NCI-H146 (cell line): ENCODE measurements around the gene HOMEZ.
A peak's percentile ranks its signal among the peaks of the same experiment; 100 is the strongest.
"Not testable (repeated sequence)": the region's sequence is repeated elsewhere in the genome, so short reads cannot be mapped to it uniquely, and the experiment has no call there.

Experiments used
- DNase-seq: peaks from one replicate; lab custom pipeline; 2025; lab: John Stamatoyannopoulos, UW

The HOMEZ gene

GRCh38 chr14:23286020-23286901 lies at the start of gene HOMEZ:
Gene HOMEZ (minus strand): TSS chr14:23286132. CDS start chr14:23285952, 180 bp downstream.
- DNase-seq, result peak; percentile 97

GRCh38 chr14:23335623-23336022 lies 49.7 kb upstream of the HOMEZ start:
- no peak for DNase-seq

GRCh38 chr14:23327947-23328744 lies 42.2 kb upstream of the HOMEZ start:
- peak; percentile 69 for DNase-seq

- no peak for DNase-seq
Observed at GRCh38 chr14:23326491-23327332, 40.8 kb upstream of the HOMEZ start.

GRCh38 chr14:23325746-23326145 lies 39.8 kb upstream of the HOMEZ start:
- DNase-seq, result not testable (repeated sequence)

GRCh38 chr14:23324993-23325392 lies 39.1 kb upstream of the HOMEZ start:
- no peak for DNase-seq

- DNase-seq, result no peak
Observed at GRCh38 chr14:23324455-23324846, 38.5 kb upstream of the HOMEZ start.

GRCh38 chr14:23323838-23324454 lies 38.0 kb upstream of the HOMEZ start:
- DNase-seq, result no peak

- DNase-seq, result no peak
Observed at GRCh38 chr14:23322568-23323517, 36.9 kb upstream of the HOMEZ start.

GRCh38 chr14:23321572-23322547 lies 35.9 kb upstream of the HOMEZ start:
- DNase-seq, result peak; percentile 57

GRCh38 chr14:23320584-23321571 lies 34.9 kb upstream of the HOMEZ start, which contains the start of gene PABPN1:
Gene PABPN1 (plus strand): TSS chr14:23321457. CDS start chr14:23321470, 13 bp downstream.
- DNase-seq, result peak; percentile 100

GRCh38 chr14:23319746-23320583 lies 34.0 kb upstream of the HOMEZ start:
- no peak for DNase-seq

GRCh38 chr14:23316300-23316699 lies 30.4 kb upstream of the HOMEZ start:
- no peak for DNase-seq

GRCh38 chr14:23310546-23310945 lies 24.6 kb upstream of the HOMEZ start:
- no peak for DNase-seq

- DNase-seq, result no peak
Observed at GRCh38 chr14:23308721-23309445, 23.0 kb upstream of the HOMEZ start.
